Cardiac fibroblast (primary cell): ENCODE data around the gene CDYL.

Experiments used
- DNase-seq, 2 donors: peaks; one replicate each; pipeline versions ENCODE4 v3.0.0 to v3.0.0-alpha.2; 2010; ENCODE audit warnings: low read depth in 2 of 2
- H3K4me3 ChIP-seq, 2 donors: replicated peaks in 1 of 2; 1 replicate in 1 of 2; 2 replicates in 1 of 2; pipeline ENCODE4 v1.5.1; 2011; ENCODE audit warnings: low read depth in 2 of 2, low read length in 2 of 2, mild to moderate bottlenecking in 2 of 2, moderate library complexity in 1 of 2
- CTCF ChIP-seq: IDR thresholded peaks from one replicate; pipeline ENCODE4 v1.5.1; 2011; ENCODE audit warnings: low read depth, mild to moderate bottlenecking, low read length, inconsistent platforms

The CDYL gene

GRCh38 chr6:4772750-4773149, 3.5 kb upstream of the CDYL start:
- no peak overlapping the region for H3K4me3 ChIP-seq
- no peak for TF ChIP-seq CTCF
- DNase-seq: no peak

GRCh38 chr6:4773181-4773580, 3.0 kb upstream of the CDYL start:
- no peak overlapping the region for H3K4me3 ChIP-seq
- TF ChIP-seq CTCF: no peak
- DNase-seq: no peak

- no peak overlapping the region for H3K4me3 ChIP-seq
- DNase-seq: no peak
- no peak for TF ChIP-seq CTCF
These were observed 1.9 kb upstream of the CDYL start for GRCh38 chr6:4774296-4774695.

- no peak for DNase-seq
- H3K4me3 ChIP-seq: peak overlapping the region; percentile 42 to 44
- TF ChIP-seq CTCF: no peak
These were observed 1.3 kb upstream of the CDYL start for GRCh38 chr6:4774715-4775493.

- no peak for TF ChIP-seq CTCF
- peak overlapping the region; percentile 42 to 51 for H3K4me3 ChIP-seq
- DNase-seq: peak; percentile 69 to 90
These were observed 592 bp upstream of the CDYL start for GRCh38 chr6:4775494-4776130.

- peak overlapping the region; percentile 61 to 67 for H3K4me3 ChIP-seq
- no peak for TF ChIP-seq CTCF
- DNase-seq: peak in 1 of 2 donors; percentile 56
These were observed 539 bp downstream of the CDYL start for GRCh38 chr6:4776493-4777393.
